LHCN-M2 (cell line): Measurements from ENCODE around the gene MMD2. TPM values are rescaled to one million over a fixed set of nuclear protein-coding genes. Genes with fewer than 3 reads are reported as not detected.

Source experiments
- DNase-seq: peaks from one replicate; pipeline ENCODE4 v3.0.0-alpha.2; 2012; ENCODE audit warnings: low read depth
- total RNA-seq: library from RNA; depleted of rRNA; stranded (reverse); fragments of >200 nt; gene quantifications from 2 replicates; pipeline ENCODE4 v1.2.3, GENCODE V29; 2014; rRNA removed

The MMD2 gene
- total RNA-seq, 1 experiment from 2014 or later = not detected

GRCh38 chr7:4871056-4871680 lies 87.8 kb downstream of the MMD2 start:
- no peak for DNase-seq

- DNase-seq = no peak
Measured at GRCh38 chr7:4868493-4868892, 90.5 kb downstream of the MMD2 start.

GRCh38 chr7:4866528-4867496 lies 92.2 kb downstream of the MMD2 start:
- DNase-seq = no peak

- DNase-seq = no peak
Measured at GRCh38 chr7:4862156-4862555, 96.8 kb downstream of the MMD2 start.

- DNase-seq = no peak
Measured at GRCh38 chr7:4861673-4862072, 97.3 kb downstream of the MMD2 start, which contains the start of gene PAPOLB. Gene PAPOLB (minus strand): TSS chr7:4862030. CDS start chr7:4861810, 220 bp downstream.

GRCh38 chr7:4861227-4861626 lies 97.8 kb downstream of the MMD2 start:
- no peak for DNase-seq

GRCh38 chr7:4857189-4857588 lies 101.8 kb downstream of the MMD2 start:
- no peak for DNase-seq

GRCh38 chr7:4856336-4857057 lies 102.5 kb downstream of the MMD2 start:
- DNase-seq = no peak

Other genes with a start within 250 kb of the MMD2 start
- gene AP5Z1, start 183.6 kb downstream of the MMD2 start, total RNA-seq = 42.9 and 45.6 TPM in 2 replicates
- gene PAPOLB, start 97.2 kb downstream of the MMD2 start, total RNA-seq = under 0.01 and 0.13 TPM in 2 replicates
- gene RADIL, start 75.5 kb downstream of the MMD2 start, total RNA-seq = 2.5 and 3.5 TPM in 2 replicates
- gene RBAK, start 86.7 kb upstream of the MMD2 start, total RNA-seq = 9.1 and 10.6 TPM in 2 replicates
- 54.8 and 65.8 TPM in 2 replicates for gene WIPI2, start 231.0 kb upstream of the MMD2 start, total RNA-seq